HG02798 (cell line): ENCODE measurements around the gene VIPR2.

Experiments used
- ATAC-seq: cut with Tn5 transposase; IDR thresholded peaks from one replicate; pipeline ENCODE4 v1.9.1; 2021; ENCODE audit warnings: mild to moderate bottlenecking; ENCODE audit not compliant: unreplicated experiment, poor library complexity

The VIPR2 gene

DNA sequence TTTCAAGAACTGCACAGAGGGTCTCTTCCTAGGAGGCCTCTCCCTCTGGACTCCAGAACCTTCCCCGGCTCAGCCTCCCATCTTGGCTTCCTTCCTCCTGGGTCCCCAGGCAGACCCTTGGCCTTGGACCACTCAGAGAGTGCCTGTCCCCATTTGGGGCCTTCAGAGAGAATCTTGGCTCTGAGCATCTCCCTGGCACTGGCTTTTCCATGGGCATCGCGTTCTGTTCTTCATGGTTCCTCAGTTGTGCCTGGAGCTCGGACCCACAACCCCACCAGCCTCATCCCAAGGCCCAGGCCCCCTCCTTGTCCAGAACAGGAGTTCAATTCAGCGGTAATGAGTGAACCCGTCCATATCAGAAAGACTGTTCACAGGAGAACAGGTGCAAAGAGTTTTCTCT, 73.4 kb downstream of the VIPR2 start:
- ATAC-seq = no peak

DNA sequence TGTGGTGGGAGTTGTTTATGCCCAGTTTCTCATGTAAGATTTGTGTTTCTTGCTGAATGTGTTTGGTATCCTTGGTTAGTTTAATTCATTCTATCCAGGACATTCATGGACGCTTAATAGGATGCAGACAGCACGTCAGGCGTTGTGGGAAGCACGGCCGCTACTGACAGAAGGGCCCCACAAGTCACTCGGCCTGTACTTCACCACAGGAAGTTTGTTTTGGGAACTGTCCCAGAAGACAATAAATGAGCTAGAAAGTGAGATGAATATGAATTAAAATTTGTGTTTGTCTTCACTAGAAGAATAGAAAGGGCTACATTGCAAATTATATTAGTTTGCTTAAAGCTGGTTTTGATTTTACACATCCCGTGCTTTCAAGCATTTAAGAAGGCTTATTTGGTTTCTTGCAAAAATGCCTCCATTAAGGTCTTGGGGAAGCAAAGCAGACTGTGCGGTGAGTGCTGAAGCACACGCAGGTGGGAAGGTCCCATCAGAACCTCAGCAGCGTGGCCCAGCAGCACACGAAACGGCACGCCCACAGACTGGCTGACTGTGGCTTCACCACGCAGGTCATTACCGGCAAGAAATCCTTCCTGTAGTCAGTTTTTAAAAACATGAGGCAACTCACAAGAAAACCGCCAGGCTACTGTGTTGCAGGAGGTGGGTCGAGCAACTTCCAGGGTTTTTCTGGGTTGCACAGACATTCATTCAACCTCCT, 74.1 kb downstream of the VIPR2 start:
- ATAC-seq = no peak

DNA sequence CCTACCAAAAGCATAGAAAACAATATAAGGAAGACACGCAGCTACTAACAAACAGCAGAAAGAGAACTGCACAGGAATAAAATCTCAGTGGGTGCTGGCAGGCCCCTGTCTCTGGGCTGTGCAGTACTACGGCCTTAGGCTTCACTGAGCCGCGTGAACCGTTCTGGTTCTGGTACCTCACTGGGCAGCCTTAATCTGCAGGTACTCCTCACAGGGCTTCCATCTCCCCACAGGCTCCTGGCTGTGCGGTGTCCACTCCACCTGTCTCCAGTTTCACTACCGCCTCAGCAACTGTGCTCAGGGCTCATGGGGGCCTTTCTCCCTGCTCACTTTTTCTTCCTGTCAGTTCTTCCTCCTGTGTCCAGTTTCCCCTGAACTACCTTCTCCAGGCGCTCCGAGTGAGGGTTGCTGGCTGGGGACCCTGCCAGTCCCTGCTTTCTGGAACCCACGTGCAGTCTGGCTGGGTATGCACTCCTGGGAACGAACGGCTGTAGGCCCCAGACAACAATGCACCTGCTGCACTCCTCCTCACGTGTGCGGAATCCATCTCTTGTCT, 75.7 kb downstream of the VIPR2 start:
- no peak for ATAC-seq

DNA sequence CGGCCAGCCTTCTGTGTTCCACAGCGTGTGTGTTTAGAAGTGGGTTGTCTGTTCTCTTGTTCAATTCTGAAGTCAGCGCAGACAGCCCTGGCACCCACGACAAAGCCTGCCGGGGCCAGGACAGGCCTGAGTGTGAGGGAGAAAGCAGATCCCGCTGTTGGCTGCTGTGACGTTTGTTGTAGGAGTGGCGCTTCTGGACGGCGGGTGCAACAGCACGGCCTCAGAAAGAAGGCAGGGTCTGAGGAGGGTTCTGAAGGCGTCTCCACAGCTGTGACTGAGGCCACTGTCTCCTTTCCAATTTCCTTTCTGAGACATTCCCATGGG, 76.2 kb downstream of the VIPR2 start:
- no peak for ATAC-seq

DNA sequence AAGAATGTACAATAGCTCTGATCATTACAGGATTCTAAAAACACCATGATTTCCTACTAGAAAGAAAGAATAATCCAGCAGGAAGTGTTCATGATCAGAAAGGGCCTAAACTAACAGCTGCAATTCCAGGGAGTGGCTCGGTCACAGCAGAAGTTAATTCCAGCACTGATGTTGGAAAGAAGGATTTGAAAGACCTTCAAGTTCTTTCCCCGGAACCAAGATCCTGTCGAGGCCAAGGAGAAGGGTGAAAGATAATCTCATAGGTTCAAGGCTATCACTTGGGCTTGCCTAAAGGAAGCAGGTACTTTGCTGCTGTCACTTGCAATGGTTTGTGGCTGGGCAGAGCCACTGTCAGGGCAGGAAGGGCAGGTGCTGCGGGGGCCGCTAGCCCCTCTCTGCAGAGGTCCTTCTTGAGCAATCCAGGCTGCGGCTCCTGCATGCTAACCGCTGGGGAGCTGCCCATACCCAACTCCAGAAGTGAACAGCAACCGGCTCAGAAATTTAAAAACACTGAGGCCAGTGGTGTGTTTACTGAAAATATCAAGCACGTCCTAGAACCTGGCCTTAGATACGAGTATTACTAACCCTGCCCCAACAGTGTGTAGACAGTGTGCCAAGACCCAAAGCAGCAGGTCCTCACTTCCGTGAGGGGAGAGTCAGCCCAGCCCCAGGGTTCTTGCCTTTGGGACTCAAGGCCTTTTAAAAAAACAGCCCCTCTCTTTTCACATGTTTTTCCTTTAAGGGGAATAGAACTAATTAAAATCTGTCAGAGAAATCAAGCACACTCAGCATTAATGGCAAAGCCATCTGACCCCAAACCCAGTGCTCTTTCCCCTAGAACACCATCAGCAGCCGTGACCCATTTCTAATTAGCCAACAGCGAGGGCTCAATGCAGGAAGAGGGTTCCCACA, 76.8 kb downstream of the VIPR2 start:
- ATAC-seq = no peak

DNA sequence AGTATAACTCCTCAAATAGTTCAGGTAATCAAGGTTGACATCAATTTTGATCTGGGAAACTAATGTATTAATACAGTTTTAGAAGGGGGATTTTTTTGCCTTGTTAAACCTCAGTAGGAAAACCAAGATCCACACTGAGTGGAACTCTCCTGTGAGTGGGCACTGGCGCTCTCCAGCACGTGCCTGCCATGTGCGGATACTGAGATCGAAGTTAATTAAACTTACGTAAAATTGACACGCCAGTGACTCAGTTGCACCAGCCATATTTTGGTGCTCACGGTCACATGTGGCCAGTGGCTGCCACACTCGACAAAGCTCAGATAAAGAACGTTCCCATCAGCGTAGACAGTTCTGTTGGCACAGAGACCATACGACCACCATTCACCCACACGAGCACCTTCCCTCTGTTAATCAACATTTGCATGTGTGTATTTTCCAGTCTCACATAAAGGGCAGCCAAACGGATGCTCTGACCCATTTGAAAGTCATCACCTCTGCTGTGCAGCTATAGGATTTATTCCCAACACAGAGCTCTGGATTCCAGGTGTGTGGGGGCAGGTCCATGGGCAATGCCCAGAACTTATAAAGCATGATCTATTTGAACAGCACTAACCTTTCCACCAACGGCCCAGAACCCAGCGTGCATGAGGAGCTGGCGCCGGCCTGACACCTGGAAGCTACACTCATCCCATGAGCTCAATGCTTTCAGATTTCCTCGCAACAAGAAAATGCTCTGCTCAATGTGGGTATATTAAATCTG, 77.7 kb downstream of the VIPR2 start:
- ATAC-seq = no peak

DNA sequence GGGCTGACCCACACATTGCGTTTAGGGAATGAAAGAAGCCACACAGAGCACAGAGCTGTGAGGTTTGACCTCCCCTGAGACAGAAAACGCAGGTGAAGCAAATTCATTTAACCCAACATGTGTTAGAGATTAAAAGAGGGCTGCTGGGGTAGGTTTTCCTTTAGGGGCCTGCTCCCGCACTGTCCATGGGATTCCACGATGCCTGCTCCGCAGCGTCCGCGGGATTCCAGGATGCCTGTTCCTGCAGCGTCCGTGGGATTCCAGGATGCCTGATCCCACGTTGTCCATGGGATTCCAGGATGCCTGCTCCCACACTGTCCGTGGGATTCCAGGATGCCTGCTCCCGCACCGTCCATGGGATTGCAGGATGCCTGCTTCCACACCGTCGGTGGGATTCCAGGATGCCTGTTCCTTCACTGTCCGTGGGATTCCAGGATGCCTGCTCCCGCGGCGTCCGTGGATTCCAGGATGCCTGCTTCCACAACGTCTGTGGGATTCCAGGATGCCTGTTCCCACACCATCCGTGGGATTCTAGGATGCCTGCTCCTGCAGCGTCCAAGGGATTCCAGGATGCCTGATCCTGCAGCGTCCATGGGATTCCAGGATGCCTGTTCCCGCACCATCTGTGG, 78.7 kb downstream of the VIPR2 start:
- ATAC-seq = no peak

DNA sequence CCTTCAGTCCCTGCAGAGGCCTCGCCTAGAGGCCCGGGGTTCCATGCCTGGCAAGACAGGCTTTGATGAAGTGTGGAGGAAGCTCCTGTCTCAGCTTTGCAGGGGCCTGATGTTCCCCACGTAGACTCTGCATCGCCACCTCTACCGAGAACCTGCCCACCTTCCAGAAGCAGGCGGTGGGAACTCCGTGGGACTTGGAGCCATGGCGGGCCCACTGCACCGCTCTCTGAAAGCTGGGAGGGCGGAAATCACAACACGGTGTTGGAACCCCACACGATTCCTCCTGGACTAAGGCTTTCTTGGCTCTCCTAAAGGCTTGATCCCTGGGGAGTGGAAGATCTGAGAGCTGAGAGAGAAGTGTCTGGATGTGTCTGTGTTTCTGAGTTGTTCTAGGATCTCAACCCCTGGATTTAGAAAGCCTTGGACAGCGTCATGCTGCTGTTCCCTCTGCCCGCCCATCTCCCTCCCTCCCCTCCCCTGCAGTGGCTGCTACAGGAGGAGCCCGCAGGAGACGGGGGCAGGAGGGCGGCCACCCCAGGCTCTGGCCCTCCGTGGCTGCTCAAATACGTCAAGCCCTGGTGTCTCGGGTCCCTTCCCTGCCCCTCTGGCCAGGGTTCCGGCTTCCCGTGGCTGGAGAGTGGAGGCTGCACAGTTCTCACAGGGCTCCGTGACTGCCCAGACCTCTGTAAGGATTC, 79.7 kb downstream of the VIPR2 start:
- no peak for ATAC-seq

DNA sequence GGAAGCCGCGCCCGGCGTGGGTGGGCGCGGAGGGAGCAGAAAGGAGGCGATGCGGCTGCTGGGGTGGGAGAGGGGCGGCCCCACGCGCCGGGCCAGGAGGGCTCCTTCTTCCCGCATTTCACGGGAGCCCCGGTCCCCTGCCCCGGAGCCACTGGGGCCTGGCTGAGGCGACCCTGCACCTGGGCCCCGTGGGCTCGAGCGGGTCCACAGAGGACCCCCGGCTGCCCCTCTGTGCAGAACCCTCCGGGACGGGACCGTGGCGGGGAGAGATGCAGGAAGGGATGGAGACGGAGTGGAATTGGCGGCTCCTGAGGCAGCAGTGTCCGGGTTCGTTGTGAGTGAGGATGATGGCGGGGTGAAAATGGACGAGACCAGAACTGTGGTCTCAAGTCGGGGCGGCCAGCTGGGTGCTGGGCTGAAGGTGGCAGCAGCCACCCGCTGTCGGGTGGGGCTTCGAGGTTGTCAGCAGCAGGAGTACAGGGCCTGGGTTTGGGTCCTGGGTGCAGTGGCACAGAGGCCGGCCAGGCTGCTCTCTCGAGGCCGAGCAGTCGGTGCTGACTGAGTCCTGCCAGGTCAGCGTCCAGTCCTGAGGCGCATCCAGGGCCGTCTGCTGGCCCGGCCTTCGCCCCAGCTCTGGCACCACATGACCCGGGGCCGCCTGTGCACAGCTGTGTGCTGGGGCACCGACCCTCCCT, 80.4 kb downstream of the VIPR2 start:
- ATAC-seq = no peak

DNA sequence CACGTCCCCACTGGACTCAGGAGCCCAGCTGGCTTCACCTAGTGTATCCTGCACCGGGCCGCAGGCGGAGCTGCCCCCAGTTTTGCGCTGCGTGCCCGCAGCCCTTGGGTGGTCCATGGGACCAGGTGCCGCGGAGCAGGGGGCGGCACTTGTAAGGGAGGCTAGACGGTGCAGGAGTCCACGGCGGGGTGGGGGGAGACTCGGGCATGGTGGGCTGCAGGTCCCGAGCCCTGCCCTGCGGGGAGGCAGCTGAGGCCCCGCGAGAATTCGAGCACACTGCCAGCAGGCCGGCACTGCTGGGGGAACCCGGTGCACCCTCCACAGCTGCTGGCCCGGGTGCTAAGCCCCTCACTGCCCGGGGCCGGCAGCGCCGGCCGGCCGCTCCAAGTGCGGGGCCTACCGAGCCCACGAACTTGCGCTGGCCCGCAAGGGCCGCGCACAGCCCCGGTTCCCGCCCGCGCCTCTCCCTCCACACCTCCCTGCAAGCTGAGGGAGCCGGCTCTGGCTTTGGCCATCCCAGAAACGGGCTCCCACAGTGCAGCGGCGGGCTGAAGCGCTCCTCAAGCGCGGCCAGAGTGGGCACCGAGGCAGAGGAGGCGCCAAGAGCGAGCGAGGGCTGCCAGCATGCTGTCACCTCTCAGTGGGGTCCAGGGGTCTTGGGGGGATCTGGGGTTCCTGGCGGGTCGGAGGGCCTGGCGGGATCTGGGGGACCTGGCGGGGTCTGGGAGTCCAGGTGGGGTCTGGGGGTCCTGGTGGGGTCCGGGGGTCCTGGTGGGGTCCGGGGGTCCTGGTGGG, 81.4 kb downstream of the VIPR2 start:
- ATAC-seq = no peak

DNA sequence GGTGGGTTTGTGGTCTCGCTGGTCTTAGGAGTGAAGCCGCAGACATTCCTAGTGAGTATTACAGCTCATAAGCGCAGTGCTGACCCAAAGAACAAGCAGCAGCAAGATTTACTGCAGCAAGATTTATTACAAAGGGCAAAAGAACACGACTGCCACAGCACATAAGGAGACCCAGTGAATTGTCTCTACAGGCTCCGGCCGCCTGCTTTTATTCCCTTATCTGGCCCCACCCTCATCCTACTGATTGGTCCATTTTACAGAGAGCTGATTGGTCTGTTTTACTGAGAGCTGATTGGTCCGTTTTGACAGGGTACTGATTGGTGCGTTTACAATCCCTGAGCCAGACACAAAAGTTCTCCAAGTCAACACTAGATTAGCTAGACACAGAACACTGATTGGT, 82.1 kb downstream of the VIPR2 start:
- no peak for ATAC-seq

DNA sequence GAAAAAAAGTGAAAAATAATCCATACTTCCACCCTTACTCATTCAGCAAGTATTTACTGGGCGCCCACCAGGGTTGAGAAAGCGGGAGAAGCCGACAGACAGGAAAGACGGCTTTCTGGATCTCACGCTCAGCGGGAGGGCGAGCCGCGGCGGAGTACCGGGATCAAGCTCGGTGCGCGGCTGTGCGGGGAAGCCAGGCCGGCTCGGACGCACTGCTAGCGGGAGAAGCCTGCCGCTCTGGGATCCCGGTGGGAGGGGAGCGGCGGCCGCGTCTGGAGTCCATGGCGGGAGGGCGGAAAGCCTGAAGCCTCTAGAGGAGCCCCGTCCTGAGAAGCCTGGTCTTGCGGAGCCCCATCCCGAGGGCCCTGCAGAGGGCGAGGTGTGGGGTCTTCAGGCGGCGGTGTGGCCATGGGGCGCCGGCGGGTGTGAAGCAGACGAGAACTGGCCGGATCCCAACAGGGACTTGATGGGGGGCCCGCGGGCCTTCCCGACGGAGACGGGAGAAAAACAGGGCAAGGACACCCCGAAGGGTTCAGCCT, 82.9 kb downstream of the VIPR2 start:
- ATAC-seq = no peak

DNA sequence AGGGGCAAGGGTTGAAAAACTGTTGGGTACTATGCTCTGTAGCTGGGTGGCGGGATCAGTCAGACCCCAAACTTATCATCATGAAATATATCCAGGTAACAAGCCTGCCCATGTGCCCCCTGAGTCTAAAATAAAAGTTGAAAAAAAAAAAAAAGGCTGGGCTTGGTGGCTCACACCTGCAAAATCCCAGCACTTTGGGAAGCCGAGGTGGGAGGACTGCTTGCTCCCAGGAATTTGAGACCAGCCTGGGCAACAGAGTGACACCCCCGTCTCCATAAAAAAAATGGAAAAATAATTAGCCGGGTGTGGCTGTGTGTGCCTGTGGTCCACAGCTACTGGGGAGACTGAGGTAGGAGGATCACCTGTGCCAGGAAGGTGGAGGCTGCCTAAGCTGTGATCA, 83.5 kb downstream of the VIPR2 start:
- ATAC-seq = no peak

DNA sequence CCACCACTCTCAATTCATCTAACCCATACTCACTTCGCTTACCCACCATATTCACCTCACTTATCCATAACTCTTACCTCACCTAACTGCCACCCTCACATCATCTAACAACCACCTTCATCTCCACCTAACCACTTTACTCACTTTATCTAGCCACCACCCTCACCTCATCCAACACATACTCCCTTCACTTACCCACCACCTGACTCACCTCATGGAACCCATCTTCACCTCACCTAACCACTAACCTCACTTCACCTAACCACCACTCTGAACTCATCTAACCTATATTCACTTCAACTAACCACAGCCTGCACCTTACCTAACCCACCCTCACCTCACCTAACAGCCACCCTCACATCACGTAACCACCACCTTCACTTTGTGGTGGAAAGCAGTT, 84.2 kb downstream of the VIPR2 start:
- no peak for ATAC-seq

DNA sequence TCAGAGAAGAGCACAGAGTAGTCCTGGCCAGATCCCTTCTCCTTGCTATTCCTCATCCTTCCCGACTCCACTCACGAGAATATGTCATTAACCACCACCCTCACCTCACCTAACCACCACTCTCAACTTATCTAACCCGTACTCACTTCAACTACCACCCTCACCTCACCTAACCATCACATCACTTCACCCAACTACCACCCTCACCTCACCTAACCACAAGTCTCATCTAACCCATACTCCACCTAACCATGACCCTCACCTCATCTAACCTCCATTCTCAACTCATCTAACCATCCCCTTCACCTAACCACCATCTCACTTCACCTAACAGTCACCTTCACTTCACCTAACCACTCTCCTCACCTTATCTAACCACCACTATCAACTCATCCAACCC, 85.0 kb downstream of the VIPR2 start:
- no peak for ATAC-seq

DNA sequence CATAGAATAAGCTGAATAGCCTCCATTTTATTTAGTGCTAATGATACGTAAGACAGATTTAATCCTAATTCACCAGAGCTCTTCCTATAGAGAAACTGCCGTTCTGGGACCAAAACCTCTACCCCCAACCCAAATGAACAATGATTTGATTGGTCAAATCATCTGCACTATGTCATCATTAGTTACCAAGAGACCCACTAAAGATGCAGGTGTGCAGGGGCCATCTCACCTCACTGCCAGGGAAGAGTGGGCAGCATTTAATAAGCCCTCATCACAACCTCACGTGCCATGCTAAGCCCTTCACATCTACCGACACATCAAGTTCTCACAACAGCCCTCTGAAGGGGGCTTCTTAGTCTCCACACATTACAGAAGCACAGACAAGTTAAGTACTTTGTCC, 87.0 kb downstream of the VIPR2 start:
- ATAC-seq = no peak

DNA sequence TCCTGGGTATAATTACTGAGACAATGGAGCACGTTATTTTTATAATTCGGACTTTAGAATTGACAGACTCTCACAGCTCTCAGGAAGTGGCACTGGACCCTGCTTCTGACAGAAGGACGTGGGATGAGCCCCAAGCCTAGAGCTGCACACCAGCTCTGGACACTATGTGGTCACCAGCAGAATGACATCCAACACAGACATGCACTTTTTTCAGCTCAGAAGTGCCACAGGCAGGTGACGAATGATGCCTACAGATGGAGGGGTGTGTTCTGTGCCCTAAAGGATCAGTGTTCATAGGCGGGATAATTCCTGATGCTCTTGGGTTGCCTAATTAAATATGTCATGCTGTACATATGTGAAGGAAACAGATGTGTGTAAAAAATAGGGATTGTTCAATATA, 87.9 kb downstream of the VIPR2 start:
- no peak for ATAC-seq

DNA sequence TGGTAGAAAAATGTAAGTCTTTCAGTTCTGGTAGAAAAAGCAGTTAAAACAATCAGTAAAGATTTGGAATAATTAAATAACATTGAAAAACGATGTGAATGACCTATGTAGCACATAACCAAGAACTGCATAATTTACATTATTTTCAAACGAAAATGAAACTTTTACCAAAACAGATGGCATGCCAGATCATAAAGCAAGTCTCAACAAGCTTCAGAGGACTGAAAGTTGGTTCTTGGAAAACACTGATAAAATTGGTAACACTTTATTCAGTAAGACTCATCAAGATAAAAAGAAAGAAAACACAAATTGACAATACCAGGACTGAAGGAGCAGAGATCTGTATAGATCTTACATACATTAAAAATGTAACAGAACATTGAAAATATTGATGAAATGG, 92.8 kb downstream of the VIPR2 start:
- ATAC-seq = no peak
